Effector memory CD4-positive, alpha-beta T cell (primary cell): ENCODE results near the gene CD96.

ENCODE experiments used
- DNase-seq, 3 donors: peaks; one replicate each; pipeline ENCODE4 v3.0.0-alpha.2; 2020
- H3K27ac ChIP-seq: 2 replicates; pipeline ENCODE4 v1.7.0; 2013; ENCODE audit warnings: mild to moderate bottlenecking, low read length, moderate library complexity; ENCODE audit not compliant: insufficient read depth, poor library complexity, severe bottlenecking
- H3K27me3 ChIP-seq: replicated peaks from 2 replicates; pipeline ENCODE4 v1.7.0; 2013; ENCODE audit warnings: mild to moderate bottlenecking, low read length; ENCODE audit not compliant: insufficient read depth, control insufficient read depth, poor library complexity, severe bottlenecking
- H3K36me3 ChIP-seq: 2 replicates; pipeline ENCODE4 v1.7.0; 2013; ENCODE audit warnings: mild to moderate bottlenecking, low read length, moderate library complexity; ENCODE audit not compliant: control insufficient read depth, insufficient read depth
- H3K4me1 ChIP-seq: 2 replicates; pipeline ENCODE4 v1.7.0; 2013; ENCODE audit warnings: low read length, mild to moderate bottlenecking; ENCODE audit not compliant: control insufficient read depth, insufficient read depth, poor library complexity, severe bottlenecking
- H3K4me3 ChIP-seq: 2 replicates; pipeline ENCODE4 v1.7.0; 2013; ENCODE audit warnings: low read length, low read depth, mild to moderate bottlenecking; ENCODE audit not compliant: insufficient read depth, poor library complexity, severe bottlenecking
- H3K9me3 ChIP-seq: 2 replicates; pipeline ENCODE4 v1.7.0; 2013; ENCODE audit warnings: mild to moderate bottlenecking, low read length, moderate library complexity; ENCODE audit not compliant: control insufficient read depth

CD96 gene

DNA sequence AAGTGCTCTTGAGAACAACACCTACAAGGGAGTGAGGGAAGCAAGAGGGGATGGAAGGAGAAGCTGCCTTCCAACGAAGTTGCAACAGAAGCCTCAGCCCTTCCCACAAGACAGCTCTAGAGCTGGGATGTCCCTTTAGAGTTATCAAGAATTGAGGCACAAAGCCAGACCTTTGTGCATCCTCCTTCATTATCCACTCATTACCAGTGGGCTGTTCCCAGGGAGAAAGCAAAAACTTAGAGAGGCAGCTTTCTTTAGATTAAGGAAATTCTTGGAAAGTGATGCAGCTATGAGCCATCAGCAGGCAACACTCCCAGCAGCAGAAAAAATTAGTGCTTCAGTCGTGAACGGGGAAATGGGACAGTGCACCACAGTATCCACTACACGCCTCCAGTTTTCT is 10.6 kb upstream of the CD96 start:
- Histone ChIP-seq H3K27me3 (no peaks in the 10 kb centered on the region), H3K36me3 (no peaks in the 10 kb centered on the region), H3K4me1 (no peaks in the 10 kb centered on the region), H3K4me3 (no peak overlapping the region), H3K27ac (no peak overlapping the region), H3K9me3 (no peaks in the 10 kb centered on the region)
- DNase-seq, result no peak

DNA sequence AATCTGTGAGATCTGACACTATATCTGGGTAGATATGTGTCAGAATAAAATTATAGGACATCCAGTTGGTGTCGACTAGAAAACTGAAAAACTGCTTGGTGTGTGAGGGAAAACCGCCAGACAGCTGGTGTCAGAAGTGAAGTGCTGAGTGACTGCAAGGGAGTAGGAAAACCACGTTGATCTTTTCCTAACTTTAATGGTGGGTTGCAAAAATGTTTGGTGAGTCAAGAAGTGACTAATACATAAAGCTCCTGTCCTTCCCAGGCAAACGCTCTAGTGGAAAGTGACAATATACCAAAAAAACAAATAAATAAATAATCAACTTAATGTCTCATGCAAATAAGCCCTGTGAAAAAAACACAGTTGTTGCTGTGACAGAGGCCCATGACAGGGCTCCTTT is 7.3 kb upstream of the CD96 start:
- H3K36me3 ChIP-seq, result no peaks in the 10 kb centered on the region
- no peaks in the 10 kb centered on the region for H3K27me3 ChIP-seq
- H3K27ac ChIP-seq, result no peak overlapping the region
- no peak for DNase-seq
- H3K9me3 ChIP-seq, result no peaks in the 10 kb centered on the region
- no peak overlapping the region for H3K4me3 ChIP-seq
- peaks cover 11% of the 10 kb centered on the region for H3K4me1 ChIP-seq

DNA sequence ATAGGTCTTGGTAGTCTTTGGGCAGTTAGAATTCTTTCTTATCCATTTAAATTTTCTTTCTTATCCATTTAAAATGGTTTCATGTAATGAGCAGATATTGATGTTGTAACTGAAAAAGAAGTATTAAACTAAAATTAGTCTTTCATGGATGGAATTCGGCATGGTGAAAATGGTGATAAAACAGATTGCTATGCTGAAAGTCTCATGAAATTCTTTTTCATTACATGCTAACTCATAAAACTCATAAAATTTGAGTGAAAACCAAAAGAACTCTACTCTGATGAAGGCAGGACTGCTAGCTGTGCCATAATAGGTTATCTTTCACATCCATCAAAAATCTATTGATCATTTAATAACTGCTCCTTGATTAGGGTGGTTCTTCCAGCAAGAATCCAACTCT is 3.9 kb upstream of the CD96 start:
- H3K36me3 ChIP-seq, result no peaks in the 10 kb centered on the region

DNA sequence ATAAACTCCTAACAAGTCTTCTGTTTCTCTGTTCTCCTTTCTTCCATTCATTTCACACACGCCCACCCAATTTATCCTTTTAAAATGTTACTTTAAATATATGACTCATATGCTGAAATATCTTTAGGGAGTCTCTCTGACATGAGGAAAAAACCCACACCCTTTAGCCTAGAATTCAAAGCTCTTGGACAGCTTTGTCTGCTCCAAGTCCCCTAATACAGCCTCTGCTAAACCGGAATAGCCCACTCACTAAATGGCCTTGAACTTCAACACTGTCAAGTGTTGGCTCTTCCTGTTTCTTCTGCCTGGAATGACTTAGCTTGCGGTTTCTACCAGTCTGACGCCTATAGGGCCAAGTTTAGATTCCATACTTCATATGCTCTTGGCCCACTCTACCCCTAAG is 3.3 kb upstream of the CD96 start:
- peak overlapping the region; percentile 54 for H3K27ac ChIP-seq
- peaks cover 20% of the 10 kb centered on the region for H3K4me1 ChIP-seq
- no peak overlapping the region for H3K4me3 ChIP-seq
- no peak for DNase-seq
- H3K27me3 ChIP-seq, result no peaks in the 10 kb centered on the region
- no peaks in the 10 kb centered on the region for H3K9me3 ChIP-seq
- no peaks in the 10 kb centered on the region for H3K36me3 ChIP-seq

More for the DNA sequence above, 3.9 kb upstream of the CD96 start:
- DNase-seq, result no peak
- Histone ChIP-seq H3K4me1 (peaks cover 20% of the 10 kb centered on the region), H3K9me3 (no peaks in the 10 kb centered on the region), H3K4me3 (no peak overlapping the region), H3K27ac (no peak overlapping the region), H3K27me3 (no peaks in the 10 kb centered on the region)

DNA sequence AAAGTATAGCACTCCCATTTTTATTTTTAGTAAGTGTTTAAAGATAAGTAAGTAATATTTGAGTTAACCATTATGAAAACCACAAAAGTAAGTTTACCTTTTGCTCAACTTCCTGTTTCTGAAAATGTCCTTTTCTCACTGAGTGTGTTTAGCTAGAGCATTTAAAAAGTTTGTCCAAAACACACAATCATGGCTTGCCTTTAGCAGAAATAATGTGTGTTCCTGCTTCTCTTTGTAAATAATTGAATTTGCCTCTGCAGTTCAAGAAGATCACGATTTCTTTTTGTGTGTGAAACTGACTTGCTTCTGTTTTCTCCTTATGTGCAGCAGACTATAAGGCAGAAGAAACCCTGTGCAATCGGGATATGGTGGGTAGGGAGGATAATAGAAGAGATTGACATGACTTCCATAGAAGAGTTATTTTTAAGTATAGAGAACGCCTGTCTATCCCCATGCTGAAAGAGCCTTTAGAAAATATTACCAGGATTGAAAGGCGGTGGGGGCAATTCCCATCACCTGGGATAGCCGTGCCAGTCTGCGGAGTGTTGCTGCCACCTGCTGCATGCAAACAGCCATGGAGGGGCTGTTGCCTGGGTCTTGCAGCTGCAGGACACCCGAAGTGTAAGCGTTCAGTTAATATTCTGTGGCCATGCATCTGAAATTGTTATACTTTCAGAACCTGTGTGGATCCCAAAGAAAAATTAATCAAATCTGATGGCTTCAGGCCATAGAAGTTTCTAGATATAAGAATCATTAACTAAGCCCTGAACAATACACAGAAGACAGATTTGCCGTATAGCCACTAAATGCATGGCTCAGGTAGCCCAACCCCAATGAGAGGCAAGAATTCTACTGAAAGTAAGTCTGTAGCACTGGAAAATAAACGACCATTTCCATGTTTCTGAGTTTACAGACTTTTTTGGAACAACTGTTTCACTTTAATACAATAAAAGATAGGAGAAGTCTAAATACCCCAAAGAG is 2.4 kb upstream of the CD96 start:
- peak; percentile 37 to 47 (median 37) for DNase-seq
- Histone ChIP-seq H3K27ac (peak overlapping the region; percentile 54), H3K36me3 (no peaks in the 10 kb centered on the region), H3K4me1 (peaks cover 25% of the 10 kb centered on the region), H3K4me3 (peak overlapping the region; percentile 24), H3K9me3 (no peaks in the 10 kb centered on the region), H3K27me3 (no peaks in the 10 kb centered on the region)

DNA sequence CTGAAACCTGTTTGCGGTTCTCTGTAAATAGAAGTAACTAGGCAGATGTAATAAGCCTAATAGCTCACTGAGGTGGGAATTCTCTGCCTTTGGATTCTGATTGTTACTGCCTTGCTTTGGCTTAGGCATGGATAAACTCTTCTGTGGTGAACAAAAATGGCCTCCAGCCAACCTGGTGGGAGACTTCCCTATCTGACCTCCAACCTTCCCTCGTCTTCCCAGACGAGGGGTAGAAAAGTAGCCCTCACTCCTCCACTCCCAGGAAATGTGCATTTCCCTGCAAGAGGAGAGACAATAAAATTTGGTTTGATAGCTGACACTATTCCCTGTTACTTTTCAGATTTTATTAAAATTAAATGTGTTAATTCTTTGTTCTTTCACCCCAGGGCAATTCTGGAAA is 606 bp upstream of the CD96 start:
- Histone ChIP-seq H3K27ac (peak overlapping the region; percentile 86), H3K27me3 (no peaks in the 10 kb centered on the region), H3K4me3 (peak overlapping the region; percentile 49), H3K9me3 (no peaks in the 10 kb centered on the region), H3K4me1 (peaks cover 42% of the 10 kb centered on the region), H3K36me3 (no peaks in the 10 kb centered on the region)
- DNase-seq, result no peak

DNA sequence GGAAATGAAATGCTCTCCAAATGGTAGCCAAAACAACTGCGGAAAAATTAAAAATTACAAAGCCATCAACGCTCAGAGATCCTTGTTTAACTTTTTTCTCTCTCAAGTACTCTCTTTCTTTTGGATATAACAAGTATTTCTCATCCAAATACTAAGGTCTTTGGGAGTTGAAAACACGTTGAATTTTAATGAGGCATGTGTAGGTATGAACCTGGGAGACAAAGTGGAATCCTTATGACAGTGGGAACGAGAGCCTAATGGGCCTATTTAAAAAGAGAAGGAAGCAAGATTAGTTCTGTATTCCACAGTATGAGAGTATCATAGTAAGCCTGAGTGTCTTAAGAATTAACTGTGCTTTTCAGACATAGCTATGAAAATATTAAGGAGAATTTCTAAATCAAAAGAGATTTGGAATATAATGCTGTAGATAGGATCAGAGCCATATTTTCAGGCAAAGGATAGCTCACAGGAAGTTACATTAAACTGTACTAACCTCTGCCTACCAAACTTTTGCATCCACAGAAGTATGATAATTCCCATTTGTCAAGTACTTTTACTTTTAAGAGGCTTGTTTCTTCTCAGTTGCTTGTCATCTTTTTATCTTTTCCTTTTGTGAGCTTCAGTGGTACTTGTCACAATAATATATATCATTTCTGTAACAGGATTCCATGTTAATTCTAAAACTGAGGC is 759 bp downstream of the CD96 start:
- Histone ChIP-seq H3K27me3 (no peaks in the 10 kb centered on the region), H3K9me3 (no peaks in the 10 kb centered on the region), H3K36me3 (no peaks in the 10 kb centered on the region), H3K4me3 (peak overlapping the region; percentile 49), H3K4me1 (peaks cover 51% of the 10 kb centered on the region), H3K27ac (peak overlapping the region; percentile 86)
- no peak for DNase-seq

DNA sequence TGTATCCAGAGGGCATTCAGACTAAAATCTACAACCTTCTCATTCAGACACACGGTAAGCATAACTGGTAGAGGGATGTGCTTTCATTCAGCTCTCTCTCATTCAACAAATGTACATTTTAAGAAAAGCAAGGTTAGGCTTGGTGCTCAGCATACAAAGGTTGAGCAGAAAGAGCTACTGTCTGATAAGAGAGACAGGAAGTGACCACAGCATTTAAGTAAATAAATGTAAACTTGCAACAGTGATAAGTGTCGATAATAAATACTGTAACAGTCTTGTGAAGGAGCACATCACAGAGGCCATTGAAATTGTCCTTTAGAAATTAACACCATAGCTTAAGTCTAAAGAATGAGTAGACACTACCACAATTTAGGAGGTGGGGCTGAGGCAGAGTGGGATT is 3.4 kb downstream of the CD96 start:
- Histone ChIP-seq H3K9me3 (no peaks in the 10 kb centered on the region), H3K4me1 (peaks cover 65% of the 10 kb centered on the region), H3K27me3 (no peaks in the 10 kb centered on the region), H3K4me3 (peak overlapping the region; percentile 7), H3K27ac (peak overlapping the region; percentile 86), H3K36me3 (no peaks in the 10 kb centered on the region)
- DNase-seq, result no peak

DNA sequence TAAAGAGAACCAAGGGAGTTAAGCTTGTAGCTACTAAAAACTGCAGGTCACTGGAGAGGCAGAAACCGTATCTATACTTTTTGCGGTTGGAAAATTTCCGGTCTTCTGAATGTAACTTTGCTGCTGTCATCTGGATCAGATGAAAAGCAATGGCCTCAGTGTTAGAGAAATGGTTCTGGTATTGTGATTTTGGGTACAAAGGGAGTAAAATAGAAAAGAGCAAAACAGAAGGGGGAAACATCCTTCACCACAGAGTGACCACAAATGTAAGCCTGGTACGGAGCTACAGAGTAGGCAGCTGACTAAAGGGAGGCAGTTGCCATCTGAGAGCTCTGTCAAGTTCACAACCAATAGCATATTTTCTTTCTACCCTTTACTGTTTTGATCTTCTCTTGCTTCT is 5.6 kb downstream of the CD96 start:
- H3K27me3 ChIP-seq, result no peaks in the 10 kb centered on the region
- H3K9me3 ChIP-seq, result no peaks in the 10 kb centered on the region
- peaks cover 64% of the 10 kb centered on the region for H3K4me1 ChIP-seq
- DNase-seq, result peak in 1 of 3 donors; percentile 14
- H3K27ac ChIP-seq, result peak overlapping the region; percentile 86
- H3K4me3 ChIP-seq, result peak overlapping the region; percentile 46
- no peaks in the 10 kb centered on the region for H3K36me3 ChIP-seq

DNA sequence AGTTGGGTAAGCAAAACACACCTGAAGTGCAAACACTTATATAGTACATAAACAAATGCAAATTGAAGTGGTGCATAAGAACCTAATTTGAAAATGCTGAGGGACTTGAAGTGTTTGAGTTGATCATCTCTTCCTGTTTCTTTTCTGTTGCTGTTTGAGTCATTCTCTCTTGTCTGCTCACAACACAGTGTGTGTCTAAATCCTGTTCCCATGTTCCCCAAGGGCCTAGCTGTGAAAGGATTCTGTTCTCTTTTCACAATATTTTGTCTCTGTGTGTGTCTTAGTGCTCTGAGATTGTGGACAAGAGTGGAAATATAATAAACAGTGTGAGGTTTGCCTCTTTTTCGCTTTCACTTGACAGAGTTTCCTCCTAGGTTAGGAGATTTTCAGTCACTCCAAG is 6.1 kb downstream of the CD96 start:
- Histone ChIP-seq H3K36me3 (no peaks in the 10 kb centered on the region), H3K4me3 (peak overlapping the region; percentile 46), H3K4me1 (peaks cover 64% of the 10 kb centered on the region), H3K27ac (peak overlapping the region; percentile 86), H3K9me3 (no peaks in the 10 kb centered on the region), H3K27me3 (no peaks in the 10 kb centered on the region)
- no peak for DNase-seq
